OCI-LY1 (cell line): ENCODE measurements around the gene ZFP57.

Experiments
- H2AFZ ChIP-seq: fragments of 200-600 bp; sonication (generic), shearing (Covaris generic); 2 replicates; pipeline ENCODE4 v1.6.0; 2014; ENCODE audit warnings: antibody characterized with exemption, mild to moderate bottlenecking, low read length
- H3F3A ChIP-seq: fragments of 200-600 bp; sonication (generic), shearing (Covaris generic); 2 replicates; pipeline ENCODE4 v1.6.0; 2014; ENCODE audit warnings: mild to moderate bottlenecking, antibody characterized with exemption, low read length, moderate library complexity; ENCODE audit not compliant: insufficient read depth
- H3K27ac ChIP-seq: fragments of 200-600 bp; sonication (generic); 2 replicates; pipeline ENCODE4 v1.5.1; 2014; ENCODE audit warnings: low read length, mixed run types, mild to moderate bottlenecking, low read depth; ENCODE audit not compliant: poor library complexity, severe bottlenecking
- H3K27me3 ChIP-seq: fragments of 200-600 bp; sonication (generic); 2 replicates; pipeline ENCODE4 v1.6.0; 2014; ENCODE audit warnings: antibody characterized with exemption, mild to moderate bottlenecking, low read length, moderate library complexity; ENCODE audit not compliant: insufficient read depth
- H3K36me3 ChIP-seq: fragments of 200-600 bp; sonication (generic); 2 replicates; pipeline ENCODE4 v1.6.1; 2014; ENCODE audit warnings: mild to moderate bottlenecking, antibody characterized with exemption, low read length, moderate library complexity, mixed read lengths; ENCODE audit not compliant: insufficient read depth
- H3K4me1 ChIP-seq: fragments of 200-600 bp; sonication (generic); 2 replicates; pipeline ENCODE4 v1.5.1; 2014; ENCODE audit warnings: mild to moderate bottlenecking, low read length, moderate library complexity; ENCODE audit not compliant: insufficient read depth, severe bottlenecking
- H3K4me2 ChIP-seq: fragments of 200-600 bp; sonication (generic), shearing (Covaris generic); 2 replicates; pipeline ENCODE4 v1.6.1; 2014; ENCODE audit warnings: low read length
- H3K4me3 ChIP-seq: fragments of 200-600 bp; sonication (generic); 2 replicates; pipeline ENCODE4 v1.5.1; 2014; ENCODE audit warnings: low read length, low read depth, mild to moderate bottlenecking, mixed read lengths; ENCODE audit not compliant: poor library complexity, severe bottlenecking
- H3K79me2 ChIP-seq: fragments of 200-600 bp; shearing (Covaris generic); 2 replicates; pipeline ENCODE4 v1.6.1; 2016; ENCODE audit warnings: mixed run types, low read length, mixed read lengths; ENCODE audit not compliant: insufficient read depth
- H3K9ac ChIP-seq: fragments of 200-600 bp; sonication (generic), shearing (Covaris generic); 2 replicates; pipeline ENCODE4 v1.6.1; 2014; ENCODE audit warnings: mild to moderate bottlenecking, low read length, mixed read lengths
- H3K9me2 ChIP-seq: fragments of 200-600 bp; sonication (generic), shearing (Covaris generic); 2 replicates; pipeline ENCODE4 v1.6.1; 2014; ENCODE audit warnings: low read depth, mild to moderate bottlenecking, low read length, mixed read lengths
- H3K9me3 ChIP-seq: fragments of 200-600 bp; shearing (Covaris generic); 2 replicates; pipeline ENCODE4 v1.6.1; 2014; ENCODE audit warnings: low read length, mixed read lengths
- H4K20me1 ChIP-seq: fragments of 200-600 bp; sonication (generic), shearing (Covaris generic); 2 replicates; pipeline ENCODE4 v1.6.0; 2016; ENCODE audit warnings: mild to moderate bottlenecking, low read length; ENCODE audit not compliant: insufficient read depth
- EZH2 ChIP-seq: fragments of 200-600 bp; sonication (generic), shearing (Covaris generic); IDR thresholded peaks from 2 replicates; pipeline ENCODE4 v1.8.0; 2017; ENCODE audit warnings: borderline replicate concordance, mixed run types, mild to moderate bottlenecking, antibody characterized with exemption, low read length, moderate library complexity, mixed read lengths
- TF ChIP-seq, protein P1 (sequence below): fragments of 200-600 bp; sonication (generic), shearing (Covaris generic); IDR thresholded peaks from 2 replicates; pipeline ENCODE4 v1.5.1; 2017; ENCODE audit warnings: mild to moderate bottlenecking, antibody characterized with exemption, low read length, moderate library complexity, mixed read lengths

ZFP57 gene

DNA sequence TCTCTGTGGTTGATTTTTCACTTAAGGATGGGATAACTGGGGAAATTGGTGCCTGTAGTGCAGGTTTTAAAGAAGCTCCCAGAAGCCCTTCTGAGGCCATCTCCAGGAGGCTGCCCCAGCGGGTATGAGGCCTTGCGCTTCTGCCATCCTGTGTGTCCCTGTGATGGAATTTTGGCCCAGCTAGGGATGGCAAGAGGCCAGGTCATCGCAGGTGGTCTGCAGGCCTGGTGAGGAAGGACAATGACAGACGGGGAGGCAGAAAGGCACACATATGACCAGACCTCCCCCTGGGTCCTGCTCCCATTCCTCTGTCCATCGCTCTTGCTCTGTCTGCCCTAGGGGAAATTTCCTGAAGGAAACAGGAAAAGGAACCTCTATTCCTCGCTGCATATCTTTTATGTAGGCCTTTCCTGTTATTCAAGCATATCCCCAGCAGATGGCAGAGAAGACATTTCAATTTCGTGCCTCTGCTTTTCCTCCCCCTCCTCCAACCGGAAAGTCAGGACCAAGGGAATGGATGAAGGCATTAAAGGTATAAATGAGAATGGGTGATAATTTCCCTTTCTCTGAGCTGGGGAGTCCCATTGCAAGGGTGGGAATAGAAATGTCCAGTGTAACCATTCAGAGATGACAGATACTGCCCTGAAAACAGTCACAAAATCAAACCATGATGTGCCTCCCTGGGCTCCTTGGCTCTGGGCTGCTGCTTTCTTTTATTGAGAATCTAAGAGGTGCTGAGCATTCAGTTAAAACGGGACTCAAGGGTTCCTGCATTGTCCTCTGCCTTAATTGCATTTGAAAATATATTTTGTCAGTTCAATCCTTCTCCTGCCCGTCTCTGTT lies 24.7 kb upstream of the ZFP57 start:
- Histone ChIP-seq H3K27ac (no peak overlapping the region), H3K9me3 (no peaks in the 10 kb centered on the region), H4K20me1 (no peaks in the 10 kb centered on the region), H3K4me2 (no peak overlapping the region), H3K9me2 (no peaks in the 10 kb centered on the region), H3K9ac (no peak overlapping the region), H3K36me3 (no peaks in the 10 kb centered on the region; the same call in 1 of the 2 replicates), H3K4me1 (no peaks in the 10 kb centered on the region), H3K79me2 (no peaks in the 10 kb centered on the region), H3K4me3 (no peak overlapping the region), H3F3A (no peaks in the 10 kb centered on the region), H2AFZ (no peak overlapping the region), H3K27me3 (0 out of 2 replicates have a peak, but pooled peaks cover 5% of the 10 kb centered on the region)
- no peak for TF ChIP-seq EZH2
- TF ChIP-seq, protein P1, sequence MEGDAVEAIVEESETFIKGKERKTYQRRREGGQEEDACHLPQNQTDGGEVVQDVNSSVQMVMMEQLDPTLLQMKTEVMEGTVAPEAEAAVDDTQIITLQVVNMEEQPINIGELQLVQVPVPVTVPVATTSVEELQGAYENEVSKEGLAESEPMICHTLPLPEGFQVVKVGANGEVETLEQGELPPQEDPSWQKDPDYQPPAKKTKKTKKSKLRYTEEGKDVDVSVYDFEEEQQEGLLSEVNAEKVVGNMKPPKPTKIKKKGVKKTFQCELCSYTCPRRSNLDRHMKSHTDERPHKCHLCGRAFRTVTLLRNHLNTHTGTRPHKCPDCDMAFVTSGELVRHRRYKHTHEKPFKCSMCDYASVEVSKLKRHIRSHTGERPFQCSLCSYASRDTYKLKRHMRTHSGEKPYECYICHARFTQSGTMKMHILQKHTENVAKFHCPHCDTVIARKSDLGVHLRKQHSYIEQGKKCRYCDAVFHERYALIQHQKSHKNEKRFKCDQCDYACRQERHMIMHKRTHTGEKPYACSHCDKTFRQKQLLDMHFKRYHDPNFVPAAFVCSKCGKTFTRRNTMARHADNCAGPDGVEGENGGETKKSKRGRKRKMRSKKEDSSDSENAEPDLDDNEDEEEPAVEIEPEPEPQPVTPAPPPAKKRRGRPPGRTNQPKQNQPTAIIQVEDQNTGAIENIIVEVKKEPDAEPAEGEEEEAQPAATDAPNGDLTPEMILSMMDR, result peak; percentile 69

DNA sequence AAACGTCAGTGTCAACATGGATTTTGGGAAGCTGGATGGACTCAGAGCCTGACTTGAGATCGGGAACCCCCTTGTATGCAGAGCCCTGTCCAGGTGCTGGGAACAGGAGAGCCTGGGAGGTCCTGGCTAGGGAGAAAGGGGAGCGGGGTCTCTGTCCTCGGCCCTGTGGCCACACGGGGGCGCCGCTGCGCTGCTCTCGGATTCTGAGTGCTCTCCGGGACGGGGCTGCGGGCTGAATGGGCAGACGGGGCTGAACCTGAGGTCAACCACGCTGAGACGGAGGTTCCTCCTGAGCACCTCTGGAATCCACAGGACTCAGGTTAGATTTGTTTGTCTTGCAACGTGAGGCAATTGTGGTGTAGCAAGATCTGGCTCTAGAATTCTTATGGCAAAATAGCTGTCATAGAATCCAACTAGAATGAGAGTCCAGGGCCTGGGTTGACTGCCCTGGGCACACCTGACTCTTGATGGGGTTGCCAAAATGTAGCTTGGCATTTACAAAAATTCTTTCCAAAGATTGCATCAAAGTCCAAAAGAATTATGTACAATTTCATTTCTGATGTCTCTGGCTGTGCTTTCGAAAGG lies 21.7 kb upstream of the ZFP57 start:
- 0 out of 2 replicates have a peak, but pooled peaks cover 5% of the 10 kb centered on the region for H3K27me3 ChIP-seq
- H3K4me2 ChIP-seq, result no peak overlapping the region
- no peaks in the 10 kb centered on the region for H3F3A ChIP-seq
- H4K20me1 ChIP-seq, result no peaks in the 10 kb centered on the region
- H2AFZ ChIP-seq, result no peak overlapping the region
- H3K9me2 ChIP-seq, result no peaks in the 10 kb centered on the region
- no peaks in the 10 kb centered on the region; the same call in 1 of the 2 replicates for H3K36me3 ChIP-seq
- H3K27ac ChIP-seq, result no peak overlapping the region
- H3K9me3 ChIP-seq, result no peaks in the 10 kb centered on the region
- no peak overlapping the region for H3K4me3 ChIP-seq
- TF ChIP-seq, protein P1, result peak; percentile 63
- no peak for TF ChIP-seq EZH2
- H3K4me1 ChIP-seq, result no peaks in the 10 kb centered on the region
- H3K79me2 ChIP-seq, result no peaks in the 10 kb centered on the region
- H3K9ac ChIP-seq, result no peak overlapping the region

DNA sequence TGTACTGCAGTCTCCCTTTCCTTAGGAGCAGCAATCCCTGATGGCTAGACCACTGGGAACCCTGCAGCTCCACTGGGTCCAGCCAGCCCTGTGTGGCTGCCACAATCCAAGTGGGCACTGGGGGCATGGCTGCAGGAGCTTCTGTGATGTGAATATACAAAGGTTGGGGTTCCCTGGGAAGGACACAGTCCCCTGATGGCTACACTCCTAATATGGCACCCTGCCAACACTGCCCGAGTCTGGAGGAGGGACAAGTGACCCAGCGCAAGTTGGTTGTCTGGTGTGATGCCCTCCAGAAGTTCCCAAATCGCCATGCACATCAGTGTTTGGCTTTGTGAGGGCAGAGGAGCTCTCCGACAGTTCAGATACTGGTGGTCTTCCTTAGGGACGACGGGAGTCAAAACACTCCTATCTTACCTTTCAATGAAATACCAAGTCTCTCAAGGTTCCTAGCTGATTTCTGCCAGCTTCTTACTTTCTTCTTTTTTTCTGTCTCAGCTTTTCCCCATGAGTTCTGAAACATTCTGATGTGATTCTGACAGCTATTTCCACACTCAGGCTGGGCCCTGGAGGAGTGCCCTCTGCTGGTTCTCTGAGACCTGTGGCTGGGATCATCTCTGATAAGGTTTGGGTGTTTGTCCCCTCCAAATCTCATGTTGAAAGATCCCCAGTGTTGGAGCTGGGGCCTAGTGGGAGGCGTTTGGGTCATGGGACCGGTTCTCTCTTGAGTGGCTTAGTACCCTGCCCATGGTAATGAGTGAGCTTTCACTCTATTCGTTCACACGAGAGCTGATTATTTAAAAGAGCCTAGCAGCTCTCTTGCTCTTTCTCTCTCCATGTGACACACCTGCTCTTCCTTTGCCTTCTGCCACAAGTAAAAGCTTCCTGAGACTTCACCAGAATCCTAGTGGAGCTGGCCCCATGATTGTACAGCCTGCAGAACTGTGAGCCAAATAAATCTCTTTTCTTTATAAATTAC lies 15.5 kb upstream of the ZFP57 start:
- Histone ChIP-seq H2AFZ (no peak overlapping the region), H3K36me3 (no peaks in the 10 kb centered on the region), H3K27me3 (no peaks in the 10 kb centered on the region), H3K9me3 (no peaks in the 10 kb centered on the region), H3K4me1 (no peaks in the 10 kb centered on the region), H3K79me2 (no peaks in the 10 kb centered on the region), H3K9me2 (no peaks in the 10 kb centered on the region), H3K4me2 (no peak overlapping the region), H3K9ac (no peak overlapping the region), H3K4me3 (no peak overlapping the region), H4K20me1 (no peaks in the 10 kb centered on the region), H3K27ac (no peak overlapping the region), H3F3A (no peaks in the 10 kb centered on the region)
- no peak for TF ChIP-seq EZH2
- TF ChIP-seq, protein P1, result peak; percentile 64
